ENCODE results near the gene TMEM52.

Gene TMEM52

DNA sequence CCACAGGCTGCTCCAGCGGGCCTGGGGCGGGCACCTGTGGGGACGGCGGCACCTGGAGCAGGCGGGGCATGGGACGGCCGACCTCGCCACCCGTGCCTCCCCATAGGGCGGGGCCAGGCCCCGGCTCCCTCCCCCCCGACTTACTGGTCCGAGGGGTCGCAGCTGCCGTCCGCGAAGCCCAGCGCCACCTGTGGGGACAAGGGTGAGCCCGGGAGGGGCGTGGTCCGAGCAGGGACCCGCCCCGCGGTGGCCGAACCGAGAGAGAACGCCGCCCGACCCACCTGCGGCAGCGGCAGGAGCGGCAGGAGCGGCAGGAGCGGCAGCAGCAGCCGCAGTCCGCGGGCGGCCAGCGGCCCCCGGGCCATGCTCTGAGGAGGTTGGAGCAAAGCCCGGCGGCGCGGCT lies at the start of gene TMEM52:
Gene TMEM52, minus strand, starts transcription at position 379 of the 403 bp plus-strand sequence. Its CDS starts 14 bp downstream, at position 365.
- H3K4me3 ChIP-seq (ENCODE audit: low read depth, low read length): peak within 1 kb of the TSS; percentile 66
- peak within 1 kb of the TSS; percentile 41 for H3K9ac ChIP-seq (ENCODE audit: low read depth, low read length)
- H3K36me3 ChIP-seq (ENCODE audit: control insufficient read depth, insufficient read depth, low read length): no peaks in the 10 kb centered on the region
- peak within 1 kb of the TSS; percentile 75 for H3K27ac ChIP-seq (ENCODE audit: low read depth, low read length)
- H3K4me1 ChIP-seq (ENCODE audit: control insufficient read depth, insufficient read depth, low read length): peaks cover 8% of the 10 kb centered on the region; the same call in 1 of the 2 replicates
- 0 out of 2 replicates have a peak, but pooled peaks cover 4% of the 10 kb centered on the region for H3K27me3 ChIP-seq (ENCODE audit: control insufficient read depth, insufficient read depth, low read length)
- H3K9me3 ChIP-seq (ENCODE audit: control insufficient read depth, insufficient read depth, low read length): no peaks in the 10 kb centered on the region

DNA sequence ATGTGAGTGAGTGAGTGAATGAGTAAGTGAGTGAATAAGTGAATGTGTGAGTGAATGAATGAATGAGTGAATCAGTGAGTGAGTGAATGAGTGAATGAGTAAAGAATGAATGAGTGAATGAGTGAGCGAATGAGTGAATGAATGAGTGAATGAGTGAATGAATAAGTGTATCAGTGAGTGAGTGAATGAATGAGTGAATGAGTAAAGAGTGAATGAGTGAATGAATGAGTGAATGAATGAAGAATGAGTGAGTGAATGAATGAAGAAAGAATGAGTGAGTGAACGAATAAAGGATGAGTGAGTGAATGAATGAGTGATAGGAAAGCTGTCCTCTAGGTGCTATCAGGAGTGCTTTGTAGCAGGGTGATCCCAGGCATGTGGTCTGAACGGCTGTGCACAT lies 48.8 kb upstream of the TMEM52 start:
- no peaks in the 10 kb centered on the region for H3K9me3 ChIP-seq (ENCODE audit: control insufficient read depth, insufficient read depth, low read length)
- no peaks in the 10 kb centered on the region for H3K36me3 ChIP-seq (ENCODE audit: control insufficient read depth, insufficient read depth, low read length)
- H3K27me3 ChIP-seq (ENCODE audit: control insufficient read depth, insufficient read depth, low read length): no peaks in the 10 kb centered on the region
- H3K27ac ChIP-seq (ENCODE audit: low read depth, low read length): no peak overlapping the region
- no peak overlapping the region for H3K9ac ChIP-seq (ENCODE audit: low read depth, low read length)
- H3K4me3 ChIP-seq (ENCODE audit: low read depth, low read length): no peak overlapping the region
- H3K4me1 ChIP-seq (ENCODE audit: control insufficient read depth, insufficient read depth, low read length): no peaks in the 10 kb centered on the region

DNA sequence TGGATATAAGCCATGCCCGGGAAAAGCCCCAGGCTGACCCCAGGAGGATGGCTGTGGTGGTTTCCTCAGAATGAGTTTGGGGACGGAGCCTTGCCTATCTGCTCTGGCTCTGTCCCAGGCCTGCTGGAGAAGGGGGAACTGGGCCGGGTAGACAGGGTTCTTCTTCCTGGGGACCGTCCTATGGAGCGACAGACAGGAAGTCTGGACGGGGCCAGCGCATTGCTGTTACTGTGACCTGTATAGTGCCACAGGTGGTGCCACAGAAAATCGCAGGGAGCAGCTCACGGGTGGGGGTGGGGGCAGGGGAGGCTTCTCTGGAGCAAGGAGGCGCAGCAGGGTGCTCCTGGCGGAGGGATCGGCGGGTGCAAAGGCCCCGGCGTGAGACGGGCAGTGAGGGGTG lies 48.1 kb upstream of the TMEM52 start:
- no peaks in the 10 kb centered on the region for H3K27me3 ChIP-seq (ENCODE audit: control insufficient read depth, insufficient read depth, low read length)
- no peak overlapping the region for H3K27ac ChIP-seq (ENCODE audit: low read depth, low read length)

DNA sequence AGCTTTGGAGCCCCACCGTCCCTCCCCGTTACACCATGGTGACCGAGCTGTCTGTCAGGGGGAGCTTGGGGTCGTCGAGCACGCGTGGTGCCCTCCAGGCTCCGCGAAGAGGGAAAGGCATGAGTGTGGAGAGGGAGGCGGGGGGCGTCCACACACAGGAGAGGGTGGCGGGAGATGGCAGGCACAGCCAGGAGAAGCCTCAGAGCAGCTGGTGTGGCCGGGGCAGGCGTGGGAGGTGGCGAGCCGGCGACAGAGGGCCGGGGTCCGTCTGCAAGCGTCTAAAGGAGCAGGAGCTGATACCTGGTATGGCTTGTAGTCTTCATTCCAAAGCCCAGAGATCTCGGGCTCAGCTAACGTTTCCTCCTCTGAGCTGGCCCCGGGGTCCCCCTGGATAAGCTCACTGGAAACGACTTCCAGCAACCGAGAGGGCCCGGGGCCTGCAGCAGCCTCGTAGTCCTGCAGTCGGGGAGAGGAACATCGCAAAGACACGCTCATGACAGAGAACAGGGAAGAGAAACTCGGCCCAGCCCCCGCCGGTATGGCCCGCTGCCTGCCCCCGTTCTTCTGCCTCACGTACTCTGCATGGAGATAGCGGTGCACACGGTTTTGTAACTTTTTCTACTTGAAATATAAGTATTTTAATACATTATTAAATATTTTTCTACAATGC lies 47.1 kb upstream of the TMEM52 start:
- Histone ChIP-seq H3K27me3 (ENCODE audit: control insufficient read depth, insufficient read depth, low read length) (no peaks in the 10 kb centered on the region), H3K9ac (ENCODE audit: low read depth, low read length) (no peak overlapping the region), H3K4me1 (ENCODE audit: control insufficient read depth, insufficient read depth, low read length) (peaks cover 4% of the 10 kb centered on the region), H3K9me3 (ENCODE audit: control insufficient read depth, insufficient read depth, low read length) (no peaks in the 10 kb centered on the region), H3K4me3 (ENCODE audit: low read depth, low read length) (no peak overlapping the region), H3K27ac (ENCODE audit: low read depth, low read length) (no peak overlapping the region), H3K36me3 (ENCODE audit: control insufficient read depth, insufficient read depth, low read length) (no peaks in the 10 kb centered on the region)

More for the DNA sequence above, 48.1 kb upstream of the TMEM52 start:
- H3K4me1 ChIP-seq (ENCODE audit: control insufficient read depth, insufficient read depth, low read length): no peaks in the 10 kb centered on the region
- H3K9ac ChIP-seq (ENCODE audit: low read depth, low read length): no peak overlapping the region
- H3K9me3 ChIP-seq (ENCODE audit: control insufficient read depth, insufficient read depth, low read length): no peaks in the 10 kb centered on the region
- no peak overlapping the region for H3K4me3 ChIP-seq (ENCODE audit: low read depth, low read length)
- no peaks in the 10 kb centered on the region for H3K36me3 ChIP-seq (ENCODE audit: control insufficient read depth, insufficient read depth, low read length)

DNA sequence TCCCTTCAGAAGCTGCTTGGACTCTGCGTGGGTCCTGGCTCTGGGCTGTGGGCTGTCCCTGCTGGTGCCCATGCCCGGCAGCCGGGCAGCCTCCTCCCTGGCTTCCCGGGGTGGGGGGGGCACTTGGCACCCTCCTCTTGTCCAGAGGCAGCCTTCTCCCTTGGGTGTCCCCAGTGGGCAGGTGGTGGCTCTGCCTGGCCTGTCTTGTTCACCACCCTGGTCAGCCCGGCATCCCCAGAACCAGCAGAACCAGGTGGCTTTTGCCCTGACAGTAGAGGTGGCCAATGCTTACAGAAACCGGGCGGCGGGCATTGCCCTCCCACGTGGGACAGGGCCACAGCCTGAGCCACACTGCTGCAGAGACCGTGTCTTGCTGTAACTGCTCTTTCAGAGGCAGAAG lies 46.5 kb upstream of the TMEM52 start:
- no peak overlapping the region for H3K4me3 ChIP-seq (ENCODE audit: low read depth, low read length)
- peaks cover 9% of the 10 kb centered on the region for H3K4me1 ChIP-seq (ENCODE audit: control insufficient read depth, insufficient read depth, low read length)
- no peaks in the 10 kb centered on the region for H3K36me3 ChIP-seq (ENCODE audit: control insufficient read depth, insufficient read depth, low read length)
- H3K27me3 ChIP-seq (ENCODE audit: control insufficient read depth, insufficient read depth, low read length): no peaks in the 10 kb centered on the region
- no peak overlapping the region for H3K9ac ChIP-seq (ENCODE audit: low read depth, low read length)
- H3K27ac ChIP-seq (ENCODE audit: low read depth, low read length): no peak overlapping the region
- no peaks in the 10 kb centered on the region for H3K9me3 ChIP-seq (ENCODE audit: control insufficient read depth, insufficient read depth, low read length)

DNA sequence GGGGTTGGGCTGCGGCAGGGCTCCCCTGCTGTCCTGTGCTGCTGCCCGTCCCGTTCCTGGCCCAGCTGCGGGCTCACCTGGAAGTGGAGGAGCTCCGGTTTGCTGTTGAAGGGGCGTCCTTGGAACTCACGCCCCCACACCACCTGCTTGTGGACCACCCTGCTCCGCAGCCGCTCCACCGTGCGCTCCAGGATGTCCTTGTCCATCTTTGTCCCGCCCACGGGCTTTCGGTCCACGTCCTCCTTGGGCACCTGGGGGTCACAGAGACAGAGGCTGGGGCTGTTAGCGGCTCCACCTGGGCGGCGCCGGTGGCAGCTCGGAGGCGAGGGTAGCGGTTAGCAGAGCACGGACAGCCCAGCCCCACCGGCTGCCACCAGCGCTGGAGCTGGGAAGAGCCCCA lies 45.7 kb upstream of the TMEM52 start:
- no peaks in the 10 kb centered on the region for H3K27me3 ChIP-seq (ENCODE audit: control insufficient read depth, insufficient read depth, low read length)
- no peaks in the 10 kb centered on the region for H3K36me3 ChIP-seq (ENCODE audit: control insufficient read depth, insufficient read depth, low read length)
- H3K9me3 ChIP-seq (ENCODE audit: control insufficient read depth, insufficient read depth, low read length): no peaks in the 10 kb centered on the region
- no peak overlapping the region for H3K4me3 ChIP-seq (ENCODE audit: low read depth, low read length)
- H3K27ac ChIP-seq (ENCODE audit: low read depth, low read length): no peak overlapping the region
- no peak overlapping the region for H3K9ac ChIP-seq (ENCODE audit: low read depth, low read length)
- H3K4me1 ChIP-seq (ENCODE audit: control insufficient read depth, insufficient read depth, low read length): peaks cover 9% of the 10 kb centered on the region

DNA sequence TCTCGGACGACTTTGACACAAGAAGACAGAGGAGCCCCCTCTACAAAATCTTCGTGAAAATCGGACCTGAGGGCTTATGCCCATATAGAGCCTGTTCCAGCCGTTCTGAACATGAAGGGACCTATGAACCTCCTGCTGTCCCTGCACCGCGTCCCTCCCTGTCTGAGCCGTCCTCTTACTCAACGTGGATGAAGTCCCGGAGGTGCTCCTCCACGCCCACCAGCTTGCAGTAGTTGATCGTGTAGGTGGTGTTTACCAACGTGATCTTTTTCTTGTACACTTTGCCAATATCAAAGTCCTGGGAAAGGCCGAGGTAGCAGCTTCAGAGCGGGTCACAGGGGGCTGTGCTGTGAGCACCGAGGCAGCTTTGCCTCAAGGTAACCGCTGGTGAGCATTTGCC lies 44.5 kb upstream of the TMEM52 start:
- Histone ChIP-seq H3K27me3 (ENCODE audit: control insufficient read depth, insufficient read depth, low read length) (no peaks in the 10 kb centered on the region), H3K9ac (ENCODE audit: low read depth, low read length) (no peak overlapping the region), H3K27ac (ENCODE audit: low read depth, low read length) (no peak overlapping the region), H3K36me3 (ENCODE audit: control insufficient read depth, insufficient read depth, low read length) (no peaks in the 10 kb centered on the region), H3K9me3 (ENCODE audit: control insufficient read depth, insufficient read depth, low read length) (no peaks in the 10 kb centered on the region), H3K4me3 (ENCODE audit: low read depth, low read length) (no peak overlapping the region), H3K4me1 (ENCODE audit: control insufficient read depth, insufficient read depth, low read length) (peaks cover 9% of the 10 kb centered on the region)

DNA sequence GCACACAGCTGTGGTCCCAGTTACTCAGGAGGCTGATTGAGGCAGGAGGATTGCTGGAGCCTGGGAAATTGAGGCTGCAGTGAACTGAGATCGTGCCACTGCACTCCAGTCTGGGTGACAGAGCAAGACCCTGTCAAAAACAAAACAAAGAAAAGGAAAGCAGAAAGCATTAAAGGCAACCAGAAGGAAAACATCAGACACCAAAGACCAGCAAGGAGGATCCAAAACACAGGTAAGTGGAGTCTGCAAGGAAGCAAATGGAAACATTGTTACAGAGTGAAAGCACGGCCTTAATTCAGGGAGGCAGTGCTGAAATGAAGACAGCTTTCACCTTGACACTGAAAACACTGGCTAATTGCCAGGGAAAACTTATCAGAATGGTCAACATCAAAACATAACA lies 43.7 kb upstream of the TMEM52 start:
- Histone ChIP-seq H3K9me3 (ENCODE audit: control insufficient read depth, insufficient read depth, low read length) (no peaks in the 10 kb centered on the region), H3K27ac (ENCODE audit: low read depth, low read length) (no peak overlapping the region), H3K27me3 (ENCODE audit: control insufficient read depth, insufficient read depth, low read length) (no peaks in the 10 kb centered on the region), H3K9ac (ENCODE audit: low read depth, low read length) (no peak overlapping the region), H3K4me1 (ENCODE audit: control insufficient read depth, insufficient read depth, low read length) (peaks cover 9% of the 10 kb centered on the region), H3K4me3 (ENCODE audit: low read depth, low read length) (no peak overlapping the region), H3K36me3 (ENCODE audit: control insufficient read depth, insufficient read depth, low read length) (no peaks in the 10 kb centered on the region)

DNA sequence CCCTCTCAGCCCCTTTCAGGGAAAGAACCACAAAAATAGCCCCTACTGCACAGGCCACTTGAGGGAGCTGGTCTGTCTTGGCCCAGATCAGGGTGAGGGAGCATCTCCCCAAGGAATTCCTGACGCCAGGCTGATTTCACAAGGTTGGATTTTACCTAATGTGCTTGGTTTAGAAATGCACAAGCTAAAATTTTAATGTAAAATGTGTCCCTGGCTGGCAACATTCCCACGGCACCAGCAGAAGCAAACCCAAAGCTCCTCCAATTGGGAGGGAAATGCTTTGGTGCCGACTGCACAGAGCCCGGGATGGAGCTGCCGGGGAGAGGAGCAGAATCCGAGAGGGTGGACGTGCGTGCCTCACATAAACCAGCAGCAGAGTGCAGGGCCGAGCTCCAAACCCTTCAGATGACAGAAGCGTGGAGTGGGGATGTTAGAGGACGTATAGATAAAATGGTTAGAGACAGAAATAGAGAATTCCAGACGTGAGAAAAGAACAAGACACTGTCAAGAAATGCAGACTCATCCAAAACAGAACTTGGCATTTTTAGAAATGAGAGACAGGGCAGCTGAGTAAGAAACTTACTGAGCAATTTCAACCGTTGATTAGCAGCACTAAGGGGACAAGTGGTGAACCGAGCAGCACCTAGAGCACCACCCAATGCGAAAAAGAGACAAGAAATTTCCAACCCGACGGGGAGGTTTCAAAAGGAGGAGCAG lies 41.6 kb upstream of the TMEM52 start:
- Histone ChIP-seq H3K4me1 (ENCODE audit: control insufficient read depth, insufficient read depth, low read length) (peaks cover 9% of the 10 kb centered on the region), H3K27me3 (ENCODE audit: control insufficient read depth, insufficient read depth, low read length) (no peaks in the 10 kb centered on the region), H3K36me3 (ENCODE audit: control insufficient read depth, insufficient read depth, low read length) (no peaks in the 10 kb centered on the region), H3K9me3 (ENCODE audit: control insufficient read depth, insufficient read depth, low read length) (no peaks in the 10 kb centered on the region), H3K4me3 (ENCODE audit: low read depth, low read length) (no peak overlapping the region), H3K27ac (ENCODE audit: low read depth, low read length) (peak overlapping the region; percentile 3), H3K9ac (ENCODE audit: low read depth, low read length) (no peak overlapping the region)

DNA sequence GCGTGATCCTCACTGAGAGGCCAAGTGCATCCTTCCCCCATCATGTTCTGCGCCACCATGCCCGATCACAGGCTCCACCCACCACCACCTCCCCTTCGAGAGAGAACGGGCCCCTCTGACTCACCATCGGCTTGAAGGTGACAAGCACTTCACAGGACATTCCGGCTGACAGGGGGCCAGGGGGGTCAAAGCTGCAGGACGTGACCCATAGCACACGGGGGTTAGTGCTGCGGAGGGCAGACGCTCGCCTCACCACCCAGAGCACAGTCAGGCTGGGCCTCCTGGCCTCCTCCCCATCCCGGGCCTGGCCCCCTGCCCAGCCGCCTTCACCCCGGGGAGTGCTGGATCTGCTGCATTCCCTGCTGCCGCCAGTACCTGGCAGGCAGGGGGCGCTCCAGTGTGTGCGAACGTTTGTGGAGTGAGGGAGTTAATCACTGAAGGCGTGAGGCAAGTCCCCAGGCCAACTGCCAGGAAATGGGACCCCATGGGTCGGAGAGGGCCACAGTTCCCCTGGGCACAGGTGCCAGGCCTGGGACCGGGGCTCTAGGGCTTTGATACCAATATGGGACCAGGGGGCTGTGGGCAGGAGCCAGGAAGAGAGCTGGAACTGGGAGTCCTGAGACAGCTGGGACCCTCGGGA lies 40.9 kb upstream of the TMEM52 start:
- Histone ChIP-seq H3K36me3 (ENCODE audit: control insufficient read depth, insufficient read depth, low read length) (no peaks in the 10 kb centered on the region), H3K27me3 (ENCODE audit: control insufficient read depth, insufficient read depth, low read length) (no peaks in the 10 kb centered on the region), H3K9ac (ENCODE audit: low read depth, low read length) (no peak overlapping the region), H3K27ac (ENCODE audit: low read depth, low read length) (peak overlapping the region; percentile 3), H3K9me3 (ENCODE audit: control insufficient read depth, insufficient read depth, low read length) (no peaks in the 10 kb centered on the region), H3K4me3 (ENCODE audit: low read depth, low read length) (peak overlapping the region; percentile 47), H3K4me1 (ENCODE audit: control insufficient read depth, insufficient read depth, low read length) (peaks cover 9% of the 10 kb centered on the region)

DNA sequence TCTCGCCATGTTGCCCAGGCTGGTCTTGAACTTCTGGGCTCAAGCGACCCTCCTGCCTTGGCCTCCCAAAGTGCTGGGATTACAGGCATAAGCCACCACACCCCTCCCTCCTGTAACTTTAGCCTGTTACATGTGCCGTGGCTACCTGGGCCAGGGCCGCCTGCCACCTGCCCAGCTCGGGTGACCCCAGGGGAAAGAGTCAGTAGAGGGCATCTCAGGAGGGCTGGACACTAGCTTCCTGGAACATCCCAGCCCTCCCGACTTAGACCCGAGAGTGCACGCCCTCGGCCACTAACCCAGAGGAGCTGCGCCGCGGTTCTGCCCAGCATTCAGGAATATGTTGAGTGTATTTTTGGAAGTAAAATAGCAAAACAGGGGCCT lies 40.4 kb upstream of the TMEM52 start:
- H3K4me1 ChIP-seq (ENCODE audit: control insufficient read depth, insufficient read depth, low read length): peaks cover 9% of the 10 kb centered on the region
- no peak overlapping the region for H3K9ac ChIP-seq (ENCODE audit: low read depth, low read length)
- H3K4me3 ChIP-seq (ENCODE audit: low read depth, low read length): no peak overlapping the region
- no peaks in the 10 kb centered on the region for H3K27me3 ChIP-seq (ENCODE audit: control insufficient read depth, insufficient read depth, low read length)
- no peaks in the 10 kb centered on the region for H3K9me3 ChIP-seq (ENCODE audit: control insufficient read depth, insufficient read depth, low read length)
- H3K27ac ChIP-seq (ENCODE audit: low read depth, low read length): no peak overlapping the region
- no peaks in the 10 kb centered on the region for H3K36me3 ChIP-seq (ENCODE audit: control insufficient read depth, insufficient read depth, low read length)
